Endothelial cell (in vitro differentiated cells): Measurements from ENCODE around the gene REEP6. TPM values are rescaled to one million over a fixed set of nuclear protein-coding genes. Genes with fewer than 3 reads are reported as not detected.
A peak's percentile ranks its signal among the peaks of the same experiment; 100 is the strongest.

Experiments
- DNase-seq: peaks from one replicate; pipeline ENCODE4 v3.0.0; 2021; ENCODE audit warnings: low spot score
- H3K27ac Mint-ChIP-seq: one replicate; pipeline ENCODE4 v1.8.0; 2021; ENCODE audit warnings: mixed read lengths, inconsistent platforms; ENCODE audit not compliant: unreplicated experiment
- H3K27me3 Mint-ChIP-seq: one replicate; pipeline ENCODE4 v1.8.0; 2021; ENCODE audit warnings: mild to moderate bottlenecking, moderate library complexity, mixed read lengths, inconsistent platforms; ENCODE audit not compliant: unreplicated experiment
- H3K36me3 Mint-ChIP-seq: one replicate; pipeline ENCODE4 v1.8.0; 2021; ENCODE audit warnings: mild to moderate bottlenecking, low read depth, mixed read lengths, inconsistent platforms; ENCODE audit not compliant: unreplicated experiment
- H3K4me1 Mint-ChIP-seq: one replicate; pipeline ENCODE4 v1.8.0; 2021; ENCODE audit warnings: mild to moderate bottlenecking, mixed read lengths, inconsistent platforms; ENCODE audit not compliant: unreplicated experiment
- H3K4me3 Mint-ChIP-seq: one replicate; pipeline ENCODE4 v1.8.0; 2021; ENCODE audit warnings: mild to moderate bottlenecking, mixed read lengths, inconsistent platforms; ENCODE audit not compliant: unreplicated experiment
- H3K9me3 Mint-ChIP-seq: one replicate; pipeline ENCODE4 v1.8.0; 2021; ENCODE audit warnings: mixed read lengths, inconsistent platforms; ENCODE audit not compliant: unreplicated experiment
- CTCF ChIP-seq: fragments of 200-600 bp; sonication (generic); IDR thresholded peaks from one replicate; pipeline ENCODE4 v1.5.0; 2021; ENCODE audit warnings: antibody characterized with exemption; ENCODE audit not compliant: unreplicated experiment
- total RNA-seq: library from RNA; stranded (reverse); fragmentation: NEBNext Ultra II Directional; extraction: Animal tissue kit (Norgen Biotek cat#: 25700); gene quantifications from one replicate; pipeline ENCODE4 v1.2.1, GENCODE V29; 2021; ENCODE audit not compliant: unreplicated experiment

Gene REEP6
- total RNA-seq, 1 donor from 2014 or later, result 2.3 TPM

- Mint-ChIP-seq H3K9me3 (no peaks in the 10 kb centered on the region), H3K4me3 (no peak overlapping the region), H3K27ac (no peak overlapping the region), H3K36me3 (peaks cover 5% of the 10 kb centered on the region), H3K4me1 (no peaks in the 10 kb centered on the region), H3K27me3 (peaks cover 21% of the 10 kb centered on the region)
- TF ChIP-seq CTCF, result no peak
- DNase-seq, result no peak
These were observed 36.0 kb upstream of the REEP6 start for GRCh38 chr19:1455002-1455335.

GRCh38 chr19:1455336-1456120 is 35.5 kb upstream of the REEP6 start:
- DNase-seq, result no peak
- Mint-ChIP-seq H3K9me3 (no peaks in the 10 kb centered on the region), H3K27me3 (peaks cover 21% of the 10 kb centered on the region), H3K4me1 (no peaks in the 10 kb centered on the region), H3K27ac (no peak overlapping the region), H3K4me3 (peak overlapping the region; percentile 62), H3K36me3 (peaks cover 5% of the 10 kb centered on the region)
- no peak for TF ChIP-seq CTCF

DNA sequence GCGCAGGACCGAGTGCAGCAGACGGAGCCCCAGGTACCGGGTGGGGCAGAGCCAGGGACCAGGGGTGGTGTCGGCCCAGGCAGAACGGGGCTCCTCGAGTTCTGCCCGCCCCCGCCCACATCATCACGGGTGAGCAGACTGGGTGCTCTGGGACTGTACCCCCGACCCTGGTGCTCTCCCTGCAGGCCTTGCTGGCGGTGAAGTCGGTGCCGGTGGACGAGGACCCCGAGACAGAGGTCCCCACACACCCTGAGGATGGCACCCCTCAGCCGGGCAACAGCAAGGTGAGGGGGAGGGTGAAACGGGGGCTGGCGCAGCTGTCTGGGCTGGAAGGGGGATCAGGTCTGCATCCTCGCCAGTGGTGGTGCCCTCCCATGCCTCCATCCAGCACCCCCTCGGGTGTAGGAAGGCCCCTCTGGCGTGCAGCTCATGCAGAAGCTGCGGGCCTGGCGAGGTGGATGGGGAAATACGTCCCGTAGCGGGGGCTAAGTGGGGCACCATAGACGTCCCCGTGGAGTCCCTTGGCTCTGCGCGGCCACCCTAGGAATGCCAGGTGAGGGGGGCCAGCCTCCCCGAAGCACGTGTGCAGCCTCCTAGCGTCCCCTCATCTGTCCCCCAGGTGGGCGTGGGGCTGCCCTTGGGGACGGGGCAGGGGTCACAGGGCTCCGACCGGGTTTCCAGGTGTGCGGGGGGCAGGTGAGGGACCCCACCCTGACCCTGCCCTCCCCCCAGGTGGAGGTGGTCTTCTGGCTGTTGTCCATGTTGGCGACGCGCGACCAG is 34.7 kb upstream of the REEP6 start:
- DNase-seq, result no peak
- H3K36me3 Mint-ChIP-seq, result no peaks in the 10 kb centered on the region
- no peak for TF ChIP-seq CTCF
- no peak overlapping the region for H3K4me3 Mint-ChIP-seq
- H3K27me3 Mint-ChIP-seq, result peaks cover 14% of the 10 kb centered on the region
- no peak overlapping the region for H3K27ac Mint-ChIP-seq
- no peaks in the 10 kb centered on the region for H3K9me3 Mint-ChIP-seq
- no peaks in the 10 kb centered on the region for H3K4me1 Mint-ChIP-seq

DNA sequence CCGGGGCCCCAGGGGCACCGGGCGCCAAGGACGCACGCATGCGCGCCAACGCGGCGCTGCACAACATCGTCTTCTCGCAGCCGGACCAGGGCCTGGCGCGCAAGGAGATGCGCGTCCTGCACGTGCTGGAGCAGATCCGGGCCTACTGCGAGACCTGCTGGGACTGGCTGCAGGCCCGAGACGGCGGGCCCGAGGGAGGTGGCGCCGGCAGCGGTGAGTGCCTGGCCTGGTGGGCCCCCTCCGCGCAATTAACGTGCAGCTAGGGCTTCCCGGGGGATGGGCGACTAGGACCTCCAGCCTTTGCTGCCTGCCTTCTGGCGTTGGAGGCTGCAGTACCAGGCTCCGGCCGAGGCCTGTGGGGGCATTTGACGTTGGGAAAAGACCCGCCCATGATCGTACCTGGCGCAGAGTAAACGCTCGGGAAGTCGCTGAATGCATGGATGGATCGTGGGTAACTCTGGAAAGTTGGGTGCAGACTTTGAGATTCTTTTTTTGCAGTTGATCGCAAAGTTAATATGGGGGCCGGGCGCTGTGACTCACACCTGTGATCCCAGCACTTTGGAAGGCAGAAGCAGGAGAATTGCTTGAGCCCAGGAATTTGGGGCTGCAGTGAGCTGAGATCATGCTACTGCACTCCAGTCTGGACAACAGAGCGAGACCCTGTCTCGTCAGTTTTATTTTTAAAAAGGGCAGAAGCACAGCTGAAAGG is 33.8 kb upstream of the REEP6 start:
- Mint-ChIP-seq H3K27ac (peak overlapping the region; percentile 24), H3K36me3 (no peaks in the 10 kb centered on the region), H3K9me3 (no peaks in the 10 kb centered on the region), H3K27me3 (peaks cover 14% of the 10 kb centered on the region), H3K4me1 (no peaks in the 10 kb centered on the region), H3K4me3 (peak overlapping the region; percentile 15)
- no peak for TF ChIP-seq CTCF
- DNase-seq, result no peak
